H1 (cell line): ENCODE results near the gene SCN7A. TPM values are rescaled to one million over a fixed set of nuclear protein-coding genes. Genes with fewer than 3 reads are reported as not detected.

Source experiments
- CTCF ChIA-PET: fragments of 300-600 bp; sonication (Branson Sonifier 250); formaldehyde crosslinking; loops from one replicate; lab custom pipeline; 2021; ENCODE audit not compliant: partially characterized antibody; lab: Charles Lee
- POLR2A ChIA-PET: fragments of 300-600 bp; sonication (Branson Sonifier 250); formaldehyde crosslinking; loops from one replicate; lab custom pipeline; 2021; ENCODE audit warnings: inconsistent platforms; ENCODE audit not compliant: partially characterized antibody; lab: Charles Lee
- DNase-seq, 2 experiments: peaks; one replicate each; pipeline versions ENCODE4 v3.0.0 to v3.0.0-alpha.2; 2010 to 2022; ENCODE audit warnings: low spot score in 2 of 2, low read depth in 1 of 2, mixed read lengths in 1 of 2
- FAIRE-seq: peaks from 2 replicates; lab custom pipeline; 2011; peaks lifted over from hg19 to GRCh38; lab: Jason Lieb, UNC
- H2AFZ ChIP-seq: 2 replicates; pipeline ENCODE4 v1.8.1; 2012; ENCODE audit warnings: low read length, inconsistent platforms
- H2AK5ac ChIP-seq: 2 replicates; pipeline ENCODE4 v1.6.1; 2013; ENCODE audit warnings: low read depth, low read length
- H2BK120ac ChIP-seq: replicated peaks from 2 replicates; pipeline ENCODE3; 2013; ENCODE audit warnings: low read depth, low read length, inconsistent platforms
- H2BK12ac ChIP-seq: 2 replicates; pipeline ENCODE4 v1.6.1; 2013; ENCODE audit warnings: low read depth, low read length
- H2BK15ac ChIP-seq: 2 replicates; pipeline ENCODE4 v1.6.1; 2013; ENCODE audit warnings: low read length
- H2BK20ac ChIP-seq: 2 replicates; pipeline ENCODE4 v1.6.1; 2013; ENCODE audit warnings: low read length
- H2BK5ac ChIP-seq: 2 replicates; pipeline ENCODE4 v1.6.1; 2013; ENCODE audit warnings: low read depth, low read length
- H3K14ac ChIP-seq: 2 replicates; pipeline ENCODE4 v1.6.1; 2013; ENCODE audit warnings: inconsistent platforms; ENCODE audit not compliant: insufficient read length
- H3K18ac ChIP-seq: 2 replicates; pipeline ENCODE4 v1.6.1; 2013; ENCODE audit warnings: low read length; ENCODE audit errors: extremely low read depth
- H3K23ac ChIP-seq: 2 replicates; pipeline ENCODE4 v1.6.1; 2013; ENCODE audit warnings: inconsistent platforms; ENCODE audit not compliant: insufficient read length
- H3K23me2 ChIP-seq: 2 replicates; pipeline ENCODE4 v1.6.1; 2013; ENCODE audit warnings: low read depth, low read length
- H3K27ac ChIP-seq: 2 replicates; pipeline ENCODE4 v1.6.1; 2011; ENCODE audit warnings: low read depth, low read length, inconsistent platforms
- H3K27me3 ChIP-seq, 4 experiments: replicated peaks in 1 of 4; 1 replicate in 1 of 4; 2 replicates in 3 of 4; pipeline versions ENCODE4 v1.6.1 to v1.8.1; 2011 to 2013; ENCODE audit warnings: low read length in 3 of 4, mild to moderate bottlenecking in 3 of 4, inconsistent platforms in 2 of 4, mixed read lengths in 2 of 4, moderate library complexity in 1 of 4; ENCODE audit not compliant: control insufficient read depth in 3 of 4, insufficient read depth in 3 of 4; ENCODE audit errors: extremely low read depth in 1 of 4
- H3K36me3 ChIP-seq, 4 experiments: 2 replicates each; pipeline versions ENCODE4 v1.6.1 to v1.8.1; 2011 to 2013; ENCODE audit warnings: mild to moderate bottlenecking in 4 of 4, low read length in 3 of 4, moderate library complexity in 2 of 4, control low read depth in 1 of 4, inconsistent platforms in 1 of 4; ENCODE audit not compliant: insufficient read depth in 4 of 4, control insufficient read depth in 2 of 4
- H3K4ac ChIP-seq: replicated peaks from 2 replicates; pipeline ENCODE3; 2013; ENCODE audit warnings: low read length, low read depth, mixed read lengths, inconsistent platforms; ENCODE audit not compliant: insufficient read length
- H3K4me1 ChIP-seq, 4 experiments: replicated peaks in 1 of 4; 1 replicate in 1 of 4; 2 replicates in 3 of 4; pipeline versions ENCODE4 v1.6.1 to v1.8.1; 2011 to 2013; ENCODE audit warnings: low read length in 3 of 4, inconsistent platforms in 2 of 4, mixed read lengths in 1 of 4; ENCODE audit not compliant: insufficient read depth in 4 of 4, control insufficient read depth in 3 of 4
- H3K4me2 ChIP-seq, 2 experiments: 2 replicates each; pipeline versions ENCODE4 v1.6.1 to v1.8.1; 2011 to 2013; ENCODE audit warnings: low read depth in 2 of 2, low read length in 2 of 2, control low read depth in 1 of 2, inconsistent platforms in 1 of 2, mild to moderate bottlenecking in 1 of 2; ENCODE audit not compliant: insufficient read depth in 1 of 2
- H3K4me3 ChIP-seq, 4 experiments: fragments of 200-600, 300-600 bp in 1 of 4; sonication (generic), shearing (Covaris generic), sonication (Bioruptor Twin) in 1 of 4; 2 replicates each; pipeline versions ENCODE4 v1.5.1 to v1.8.1; 2011 to 2016; ENCODE audit warnings: low read length in 4 of 4, low read depth in 3 of 4, control low read depth in 2 of 4, inconsistent platforms in 2 of 4, mild to moderate bottlenecking in 2 of 4, mixed read lengths in 1 of 4, moderate library complexity in 1 of 4; ENCODE audit not compliant: insufficient read depth in 2 of 4; ENCODE audit errors: extremely low read depth in 1 of 4
- H3K56ac ChIP-seq: replicated peaks from 2 replicates; pipeline ENCODE3; 2013; ENCODE audit warnings: low read depth, mild to moderate bottlenecking, mixed read lengths, low read length, inconsistent platforms; ENCODE audit not compliant: insufficient read length
- H3K79me1 ChIP-seq: 2 replicates; pipeline ENCODE4 v1.6.1; 2013; ENCODE audit warnings: low read depth, low read length, control low read depth
- H3K79me2 ChIP-seq, 2 experiments: 2 replicates each; pipeline versions ENCODE4 v1.6.1 to v1.8.1; 2012 to 2013; ENCODE audit warnings: low read length in 2 of 2, mild to moderate bottlenecking in 2 of 2, inconsistent platforms in 1 of 2; ENCODE audit not compliant: insufficient read depth in 2 of 2, control insufficient read depth in 1 of 2
- H3K9ac ChIP-seq, 4 experiments: replicated peaks in 1 of 4; 1 replicate in 1 of 4; 2 replicates in 3 of 4; pipeline versions ENCODE4 v1.6.1 to v1.8.1; 2011 to 2013; ENCODE audit warnings: low read depth in 3 of 4, low read length in 3 of 4, control low read depth in 2 of 4, mild to moderate bottlenecking in 2 of 4, moderate library complexity in 2 of 4, inconsistent platforms in 1 of 4; ENCODE audit errors: extremely low read depth in 1 of 4
- H3K9me3 ChIP-seq, 2 experiments: 2 replicates each; pipeline versions ENCODE4 v1.6.1 to v1.8.1; 2012 to 2013; ENCODE audit warnings: mild to moderate bottlenecking in 2 of 2, moderate library complexity in 2 of 2, control low read depth in 1 of 2, inconsistent platforms in 1 of 2, low read depth in 1 of 2, low read length in 1 of 2, mixed read lengths in 1 of 2; ENCODE audit not compliant: insufficient read depth in 2 of 2
- H4K20me1 ChIP-seq, 2 experiments: replicated peaks in 1 of 2; 2 replicates each; pipeline versions ENCODE3 to v1.8.1; 2011 to 2013; ENCODE audit warnings: inconsistent platforms in 2 of 2, low read length in 2 of 2, mild to moderate bottlenecking in 1 of 2; ENCODE audit not compliant: insufficient read depth in 2 of 2, control insufficient read depth in 1 of 2
- H4K5ac ChIP-seq: 2 replicates; pipeline ENCODE4 v1.6.1; 2013; ENCODE audit warnings: low read length, low read depth, mixed read lengths, inconsistent platforms; ENCODE audit not compliant: insufficient read length
- H4K8ac ChIP-seq: 2 replicates; pipeline ENCODE4 v1.8.0; 2013; ENCODE audit warnings: mild to moderate bottlenecking, moderate library complexity, low read length, inconsistent platforms; ENCODE audit not compliant: insufficient read depth; ENCODE audit errors: extremely low read depth
- H4K91ac ChIP-seq: replicated peaks from 2 replicates; pipeline ENCODE3; 2013; ENCODE audit warnings: low read length, mixed read lengths, inconsistent platforms; ENCODE audit not compliant: insufficient read length
- BACH1 ChIP-seq: IDR thresholded peaks from 2 replicates; pipeline ENCODE4 v1.6.1; 2012; ENCODE audit warnings: low read length, improper control_type of control experiment
- CREB1 ChIP-seq: IDR thresholded peaks from 2 replicates; pipeline ENCODE4 v1.6.1; 2012; ENCODE audit warnings: inconsistent platforms
- WGBS, 2 experiments: shearing (Covaris generic) in 1 of 2; methylation state at CpG; one replicate each; pipeline versions ENCODE4 v1.1.6 to v1.1.7; 2013 to 2015; ENCODE audit warnings: low lambda C conversion rate in 2 of 2, mixed read lengths in 2 of 2, inconsistent platforms in 1 of 2, low coverage in 1 of 2, missing lambda C conversion rate in 1 of 2; ENCODE audit not compliant: insufficient replicate concordance in 2 of 2, insufficient coverage in 1 of 2, insufficient read length in 1 of 2; ENCODE audit errors: extremely low coverage in 1 of 2, missing lambda C conversion rate in 1 of 2; 5-methylcytosine and 5-hydroxymethylcytosine counted together
- polyA plus RNA-seq, 7 experiments: library from polyadenylated mRNA; depleted of rRNA in 3 of 7; stranded (reverse) in 5 of 7; unstranded in 2 of 7; fragments of >200 nt in 5 of 7; fragments of 200-250 nt in 2 of 7; gene quantifications; 1 replicate in 5 of 7; 2 replicates in 1 of 7; 4 replicates in 1 of 7; pipeline versions ENCODE4 v1.2.1 to v1.2.3, GENCODE V29; 2011 to 2013; ENCODE audit warnings: missing spikeins in 2 of 7, mixed read lengths in 2 of 7
- total RNA-seq: library from RNA; stranded (reverse); fragmentation: NEBNext Ultra II Directional; extraction: Animal tissue kit (Norgen Biotek cat#: 25700); gene quantifications from 2 replicates; pipeline ENCODE4 v1.2.1, GENCODE V29; 2021
- TF ChIP-seq, protein P1 (sequence below): IDR thresholded peaks from 2 replicates; pipeline ENCODE4 v1.6.1; 2012; ENCODE audit warnings: inconsistent platforms

The SCN7A gene
- total and polyA plus RNA-seq, 2 of the 8 experiments (the other 6 are each of a cell fraction or from before 2014, with no cell fraction given), result 0.09 to 0.19 TPM

DNA sequence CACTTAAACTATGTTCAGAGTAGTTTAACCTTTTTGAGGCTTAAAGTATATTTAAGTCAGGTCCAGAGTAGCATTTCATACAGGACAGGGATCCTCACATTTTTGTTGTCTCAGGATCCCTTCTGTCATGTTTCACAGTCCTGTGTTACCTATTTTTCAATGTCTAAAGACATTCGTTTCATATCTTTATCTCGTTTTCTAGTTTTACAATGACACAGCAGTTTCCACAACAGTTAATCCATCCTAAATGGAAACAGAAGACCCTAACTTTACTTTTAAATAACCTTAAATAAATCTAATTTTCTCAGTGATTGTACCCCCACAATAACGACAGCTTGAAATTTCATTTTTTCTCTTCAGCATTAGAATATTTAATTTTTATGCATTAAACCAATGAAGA, 101.0 kb downstream of the SCN7A start:
- FAIRE-seq, result no peak
- Histone ChIP-seq H3K23me2 (no peaks in the 10 kb centered on the region), H3K79me1 (no peaks in the 10 kb centered on the region), H3K36me3 (no peaks in the 10 kb centered on the region), H3K14ac (no peak overlapping the region), H3K4ac (no peak overlapping the region), H2BK12ac (no peak overlapping the region), H3K23ac (no peak overlapping the region), H3K27me3 (no peaks in the 10 kb centered on the region), H3K27ac (no peak overlapping the region), H2AK5ac (no peak overlapping the region), H3K79me2 (no peaks in the 10 kb centered on the region), H4K20me1 (no peaks in the 10 kb centered on the region), H3K4me2 (no peak overlapping the region), H4K5ac (no peak overlapping the region), H3K4me1 (no peaks in the 10 kb centered on the region), H2BK120ac (no peak overlapping the region), H3K9me3 (no peaks in the 10 kb centered on the region), H2BK15ac (no peak overlapping the region), H3K9ac (no peak overlapping the region), H4K91ac (no peak overlapping the region), H2BK20ac (no peak overlapping the region), H3K56ac (no peak overlapping the region), H4K8ac (no peak overlapping the region), H2AFZ (no peak overlapping the region), H2BK5ac (no peak overlapping the region), H3K18ac (no peak overlapping the region), H3K4me3 (no peak overlapping the region)
- DNase-seq, result no peak
- ChIA-PET POLR2A (no interaction called here), CTCF (no interaction called here)
- WGBS, 2 experiments, result 83% methylated on average over 3 of the region's 3 CpGs; no CpG with 5 or more reads in 1 of the 2 experiments
- TF ChIP-seq, protein P1, sequence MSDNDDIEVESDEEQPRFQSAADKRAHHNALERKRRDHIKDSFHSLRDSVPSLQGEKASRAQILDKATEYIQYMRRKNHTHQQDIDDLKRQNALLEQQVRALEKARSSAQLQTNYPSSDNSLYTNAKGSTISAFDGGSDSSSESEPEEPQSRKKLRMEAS, result no peak
- no peak for TF ChIP-seq BACH1
- TF ChIP-seq CREB1, result no peak
